HUES6 (cell line): ENCODE results near the gene GRID1.
"Not testable (repeated sequence)": the region's sequence is repeated elsewhere in the genome, so short reads cannot be mapped to it uniquely, and the experiment has no call there.

Experiments used
- H3K27ac ChIP-seq: 2 replicates; pipeline ENCODE4 v1.7.0; 2013; ENCODE audit warnings: low read depth, mild to moderate bottlenecking, low read length, inconsistent platforms
- H3K27me3 ChIP-seq: 2 replicates; pipeline ENCODE4 v1.6.1; 2013; ENCODE audit warnings: low read length; ENCODE audit not compliant: control insufficient read depth, insufficient read depth
- H3K36me3 ChIP-seq: 2 replicates; pipeline ENCODE4 v1.6.1; 2013; ENCODE audit warnings: low read length; ENCODE audit not compliant: control insufficient read depth, insufficient read depth
- H3K4me1 ChIP-seq: 2 replicates; pipeline ENCODE4 v1.6.1; 2013; ENCODE audit warnings: low read length; ENCODE audit not compliant: control insufficient read depth, insufficient read depth
- H3K4me3 ChIP-seq: 2 replicates; pipeline ENCODE4 v1.5.1; 2013; ENCODE audit warnings: low read depth, low read length
- H3K9ac ChIP-seq: one replicate; pipeline ENCODE4 v1.6.1; 2013; ENCODE audit warnings: mild to moderate bottlenecking, low read length
- H3K9me3 ChIP-seq: 2 replicates; pipeline ENCODE4 v1.6.1; 2013; ENCODE audit warnings: low read depth, low read length; ENCODE audit not compliant: control insufficient read depth, insufficient read depth

Gene GRID1

GRCh38 chr10:85857305-85857704 lies 509.3 kb downstream of the GRID1 start:
- no peak overlapping the region for H3K4me3 ChIP-seq
- H3K27ac ChIP-seq: no peak overlapping the region
- H3K9me3 ChIP-seq: no peaks in the 10 kb centered on the region; the same call in 1 of the 2 replicates
- no peak overlapping the region for H3K9ac ChIP-seq
- no peaks in the 10 kb centered on the region for H3K36me3 ChIP-seq
- no peaks in the 10 kb centered on the region for H3K27me3 ChIP-seq
- no peaks in the 10 kb centered on the region for H3K4me1 ChIP-seq

- Histone ChIP-seq H3K4me3 (no peak overlapping the region), H3K9me3 (peaks cover 10% of the 10 kb centered on the region), H3K36me3 (no peaks in the 10 kb centered on the region), H3K4me1 (no peaks in the 10 kb centered on the region), H3K9ac (no peak overlapping the region), H3K27me3 (no peaks in the 10 kb centered on the region), H3K27ac (no peak overlapping the region)
Observed at GRCh38 chr10:85851934-85852333, 514.7 kb downstream of the GRID1 start.

- Histone ChIP-seq H3K36me3 (no peaks in the 10 kb centered on the region), H3K4me1 (no peaks in the 10 kb centered on the region), H3K27ac (no peak overlapping the region), H3K4me3 (no peak overlapping the region), H3K9me3 (peaks cover 10% of the 10 kb centered on the region), H3K9ac (no peak overlapping the region), H3K27me3 (no peaks in the 10 kb centered on the region)
Observed at GRCh38 chr10:85851325-85851724, 515.3 kb downstream of the GRID1 start.

GRCh38 chr10:85850736-85851135 lies 515.9 kb downstream of the GRID1 start:
- no peak overlapping the region for H3K27ac ChIP-seq
- H3K36me3 ChIP-seq: no peaks in the 10 kb centered on the region
- H3K4me1 ChIP-seq: no peaks in the 10 kb centered on the region

GRCh38 chr10:85849315-85849714 lies 517.3 kb downstream of the GRID1 start:
- Histone ChIP-seq H3K9ac (no peak overlapping the region), H3K36me3 (no peaks in the 10 kb centered on the region), H3K4me3 (no peak overlapping the region), H3K27me3 (no peaks in the 10 kb centered on the region), H3K4me1 (no peaks in the 10 kb centered on the region), H3K9me3 (peaks cover 10% of the 10 kb centered on the region), H3K27ac (no peak overlapping the region)

More at GRCh38 chr10:85850736-85851135, 515.9 kb downstream of the GRID1 start:
- Histone ChIP-seq H3K9me3 (peaks cover 10% of the 10 kb centered on the region), H3K4me3 (no peak overlapping the region), H3K27me3 (no peaks in the 10 kb centered on the region), H3K9ac (no peak overlapping the region)

- no peaks in the 10 kb centered on the region for H3K36me3 ChIP-seq
- peaks cover 10% of the 10 kb centered on the region for H3K9me3 ChIP-seq
- no peak overlapping the region for H3K9ac ChIP-seq
- no peak overlapping the region for H3K4me3 ChIP-seq
- no peaks in the 10 kb centered on the region for H3K27me3 ChIP-seq
- H3K27ac ChIP-seq: no peak overlapping the region
- no peaks in the 10 kb centered on the region for H3K4me1 ChIP-seq
Observed at GRCh38 chr10:85848756-85849155, 517.8 kb downstream of the GRID1 start.

- no peak overlapping the region for H3K4me3 ChIP-seq
- H3K27me3 ChIP-seq: no peaks in the 10 kb centered on the region
- H3K9ac ChIP-seq: no peak overlapping the region
- H3K27ac ChIP-seq: no peak overlapping the region
- peaks cover 10% of the 10 kb centered on the region for H3K9me3 ChIP-seq
- no peaks in the 10 kb centered on the region for H3K36me3 ChIP-seq
- no peaks in the 10 kb centered on the region for H3K4me1 ChIP-seq
Observed at GRCh38 chr10:85847085-85847484, 519.5 kb downstream of the GRID1 start.

GRCh38 chr10:85838660-85839059 lies 527.9 kb downstream of the GRID1 start:
- H3K27ac ChIP-seq, H3K4me3 ChIP-seq, H3K27me3 ChIP-seq, H3K9ac ChIP-seq, H3K4me1 ChIP-seq, H3K36me3 ChIP-seq: not testable (repeated sequence)
- H3K9me3 ChIP-seq: peaks cover 26% of the 10 kb centered on the region

GRCh38 chr10:85832988-85833387 lies 533.6 kb downstream of the GRID1 start:
- Histone ChIP-seq H3K9ac (no peak overlapping the region), H3K9me3 (peaks cover 11% of the 10 kb centered on the region; the same call in 1 of the 2 replicates), H3K27ac (no peak overlapping the region), H3K4me3 (no peak overlapping the region), H3K36me3 (no peaks in the 10 kb centered on the region), H3K4me1 (no peaks in the 10 kb centered on the region), H3K27me3 (no peaks in the 10 kb centered on the region)

GRCh38 chr10:85831422-85831821 lies 535.2 kb downstream of the GRID1 start:
- Histone ChIP-seq H3K36me3 (no peaks in the 10 kb centered on the region), H3K4me1 (no peaks in the 10 kb centered on the region), H3K27ac (no peak overlapping the region), H3K4me3 (no peak overlapping the region), H3K9ac (no peak overlapping the region), H3K9me3 (peaks cover 4% of the 10 kb centered on the region; the same call in 1 of the 2 replicates), H3K27me3 (no peaks in the 10 kb centered on the region)

GRCh38 chr10:85826377-85826776 lies 540.2 kb downstream of the GRID1 start:
- H3K36me3 ChIP-seq: no peaks in the 10 kb centered on the region
- H3K9me3 ChIP-seq: no peaks in the 10 kb centered on the region

GRCh38 chr10:85811405-85811804 lies 555.2 kb downstream of the GRID1 start:
- Histone ChIP-seq H3K4me1 (no peaks in the 10 kb centered on the region), H3K27me3 (no peaks in the 10 kb centered on the region), H3K9ac (no peak overlapping the region), H3K4me3 (no peak overlapping the region), H3K9me3 (peaks cover 10% of the 10 kb centered on the region; the same call in 1 of the 2 replicates), H3K36me3 (no peaks in the 10 kb centered on the region), H3K27ac (no peak overlapping the region)

More at GRCh38 chr10:85826377-85826776, 540.2 kb downstream of the GRID1 start:
- Histone ChIP-seq H3K27ac (no peak overlapping the region), H3K27me3 (no peaks in the 10 kb centered on the region), H3K4me3 (no peak overlapping the region), H3K9ac (no peak overlapping the region), H3K4me1 (no peaks in the 10 kb centered on the region)
